ENCODE results near the gene TBC1D14.
"Not testable (repeated sequence)": the region's sequence is repeated elsewhere in the genome, so short reads cannot be mapped to it uniquely, and the experiment has no call there.

The TBC1D14 gene

GRCh38 chr4:6888506-6889071 is 21.0 kb upstream of the TBC1D14 start:
- Histone ChIP-seq H3K4me3 (replicated peaks; ENCODE audit: low read depth, low read length) (no peak overlapping the region), H3K36me3 (ENCODE audit: control insufficient read depth, insufficient read depth, low read length) (no peaks in the 10 kb centered on the region), H3K27me3 (replicated peaks; ENCODE audit: control insufficient read depth, insufficient read depth, low read length) (no peaks in the 10 kb centered on the region)
- no peak for DNase-seq (ENCODE audit: extremely low read depth, insufficient read length)
- TF ChIP-seq CTCF (IDR thresholded peaks at IDR 0.05; ENCODE audit: insufficient read depth, low read length, poor library complexity, severe bottlenecking) = no peak

GRCh38 chr4:6889101-6889735 is 20.4 kb upstream of the TBC1D14 start:
- H3K36me3 ChIP-seq (ENCODE audit: control insufficient read depth, insufficient read depth, low read length) = no peaks in the 10 kb centered on the region
- TF ChIP-seq CTCF (IDR thresholded peaks at IDR 0.05; ENCODE audit: insufficient read depth, low read length, poor library complexity, severe bottlenecking) = no peak
- no peak for DNase-seq (ENCODE audit: extremely low read depth, insufficient read length)
- no peaks in the 10 kb centered on the region for H3K27me3 ChIP-seq (replicated peaks; ENCODE audit: control insufficient read depth, insufficient read depth, low read length)
- H3K4me3 ChIP-seq (replicated peaks; ENCODE audit: low read depth, low read length) = no peak overlapping the region

GRCh38 chr4:6889736-6890324 is 19.8 kb upstream of the TBC1D14 start:
- no peak overlapping the region for H3K4me3 ChIP-seq (replicated peaks; ENCODE audit: low read depth, low read length)
- DNase-seq (ENCODE audit: extremely low read depth, insufficient read length) = no peak
- no peak for TF ChIP-seq CTCF (IDR thresholded peaks at IDR 0.05; ENCODE audit: insufficient read depth, low read length, poor library complexity, severe bottlenecking)

GRCh38 chr4:6890358-6890757 is 19.3 kb upstream of the TBC1D14 start:
- Histone ChIP-seq H3K36me3 (ENCODE audit: control insufficient read depth, insufficient read depth, low read length) (no peaks in the 10 kb centered on the region), H3K27me3 (replicated peaks; ENCODE audit: control insufficient read depth, insufficient read depth, low read length) (no peaks in the 10 kb centered on the region), H3K4me3 (replicated peaks; ENCODE audit: low read depth, low read length) (no peak overlapping the region)
- no peak for TF ChIP-seq CTCF (IDR thresholded peaks at IDR 0.05; ENCODE audit: insufficient read depth, low read length, poor library complexity, severe bottlenecking)
- no peak for DNase-seq (ENCODE audit: extremely low read depth, insufficient read length)

More at GRCh38 chr4:6889736-6890324, 19.8 kb upstream of the TBC1D14 start:
- Histone ChIP-seq H3K27me3 (replicated peaks; ENCODE audit: control insufficient read depth, insufficient read depth, low read length) (no peaks in the 10 kb centered on the region), H3K36me3 (ENCODE audit: control insufficient read depth, insufficient read depth, low read length) (no peaks in the 10 kb centered on the region)

- H3K36me3 ChIP-seq (ENCODE audit: control insufficient read depth, insufficient read depth, low read length); H3K4me3 ChIP-seq (replicated peaks; ENCODE audit: low read depth, low read length); DNase-seq (ENCODE audit: extremely low read depth, insufficient read length); H3K27me3 ChIP-seq (replicated peaks; ENCODE audit: control insufficient read depth, insufficient read depth, low read length): not testable (repeated sequence)
These were observed 18.7 kb upstream of the TBC1D14 start for GRCh38 chr4:6890971-6891370.

- TF ChIP-seq CTCF (IDR thresholded peaks at IDR 0.05; ENCODE audit: insufficient read depth, low read length, poor library complexity, severe bottlenecking) = no peak
- Histone ChIP-seq H3K4me3 (replicated peaks; ENCODE audit: low read depth, low read length) (no peak overlapping the region), H3K27me3 (replicated peaks; ENCODE audit: control insufficient read depth, insufficient read depth, low read length) (no peaks in the 10 kb centered on the region), H3K36me3 (ENCODE audit: control insufficient read depth, insufficient read depth, low read length) (no peaks in the 10 kb centered on the region)
- DNase-seq (ENCODE audit: extremely low read depth, insufficient read length) = no peak
These were observed 18.0 kb upstream of the TBC1D14 start for GRCh38 chr4:6891436-6892170.

Data from GM06990 (cell line).